Endodermal cell (in vitro differentiated cells): ENCODE measurements around the gene BCKDHB. TPM values are rescaled to one million over a fixed set of nuclear protein-coding genes. Genes with fewer than 3 reads are reported as not detected.

Experiments
- DNase-seq: peaks from one replicate; pipeline ENCODE4 v3.0.0-alpha.2; 2017
- H3K27ac ChIP-seq: 2 replicates; pipeline ENCODE4 v1.5.1; 2013; ENCODE audit warnings: mild to moderate bottlenecking, low read depth, low read length, moderate library complexity
- H3K27me3 ChIP-seq: 2 replicates; pipeline ENCODE4 v1.6.1; 2013; ENCODE audit warnings: mild to moderate bottlenecking, low read length, moderate library complexity; ENCODE audit not compliant: insufficient read depth, control insufficient read depth, poor library complexity, severe bottlenecking
- H3K36me3 ChIP-seq: 2 replicates; pipeline ENCODE4 v1.7.0; 2013; ENCODE audit warnings: mild to moderate bottlenecking, low read length, moderate library complexity; ENCODE audit not compliant: control insufficient read depth, insufficient read depth
- H3K4me1 ChIP-seq: one replicate; pipeline ENCODE4 v1.7.0; 2013; ENCODE audit warnings: low read length; ENCODE audit not compliant: control insufficient read depth, insufficient read depth
- H3K4me3 ChIP-seq: 2 replicates; pipeline ENCODE4 v1.5.1; 2013; ENCODE audit warnings: mild to moderate bottlenecking, low read length, moderate library complexity
- H3K9ac ChIP-seq: 2 replicates; pipeline ENCODE4 v1.6.1; 2013; ENCODE audit warnings: mild to moderate bottlenecking, low read length, moderate library complexity; ENCODE audit not compliant: poor library complexity, severe bottlenecking; ENCODE audit errors: extremely low read depth
- H3K9me3 ChIP-seq: 2 replicates; pipeline ENCODE4 v1.6.1; 2013; ENCODE audit warnings: mild to moderate bottlenecking, low read length, moderate library complexity; ENCODE audit not compliant: control insufficient read depth
- H3K27ac Mint-ChIP-seq: 2 replicates; pipeline ENCODE4 v1.8.0; 2020; ENCODE audit warnings: mixed read lengths
- H3K27me3 Mint-ChIP-seq: 2 replicates; pipeline ENCODE4 v1.8.0; 2021; ENCODE audit warnings: mild to moderate bottlenecking, mixed read lengths; ENCODE audit not compliant: insufficient read depth
- H3K36me3 Mint-ChIP-seq: 2 replicates; pipeline ENCODE4 v1.8.0; 2020; ENCODE audit warnings: low read depth, mixed read lengths
- H3K4me1 Mint-ChIP-seq: 2 replicates; pipeline ENCODE4 v1.8.0; 2020; ENCODE audit warnings: mixed read lengths
- H3K4me3 Mint-ChIP-seq: 2 replicates; pipeline ENCODE4 v1.8.0; 2020; ENCODE audit warnings: mild to moderate bottlenecking, moderate library complexity, mixed read lengths
- H3K9me3 Mint-ChIP-seq: 2 replicates; pipeline ENCODE4 v1.8.0; 2020; ENCODE audit warnings: mild to moderate bottlenecking, mixed read lengths
- WGBS, 2 experiments: methylation state at CpG; one replicate each; pipeline versions ENCODE4 v1.1.5 to v1.1.7; 2013; ENCODE audit warnings: missing lambda C conversion rate in 2 of 2, mixed read lengths in 1 of 2; ENCODE audit not compliant: insufficient coverage in 1 of 2, insufficient read length in 1 of 2; 5-methylcytosine and 5-hydroxymethylcytosine counted together
- total RNA-seq, 2 donors: library from RNA; stranded (reverse); fragmentation: NEBNext Ultra II Directional in 1 of 2; extraction: Animal tissue kit (Norgen Biotek cat#: 25700) in 1 of 2; gene quantifications; 2 replicates in 1 of 2; 3 replicates in 1 of 2; pipeline ENCODE4 v1.2.1, GENCODE V29; 2021
- TF ChIP-seq, protein P1 (sequence below): fragments of 200-600 bp; sonication (generic); conservative IDR thresholded peaks from 2 replicates; pipeline ENCODE4 v1.5.0; 2021; ENCODE audit warnings: antibody characterized with exemption, mild to moderate bottlenecking

Gene BCKDHB
- total RNA-seq, 2 donors from 2014 or later = 35.1 to 36.4 TPM

DNA sequence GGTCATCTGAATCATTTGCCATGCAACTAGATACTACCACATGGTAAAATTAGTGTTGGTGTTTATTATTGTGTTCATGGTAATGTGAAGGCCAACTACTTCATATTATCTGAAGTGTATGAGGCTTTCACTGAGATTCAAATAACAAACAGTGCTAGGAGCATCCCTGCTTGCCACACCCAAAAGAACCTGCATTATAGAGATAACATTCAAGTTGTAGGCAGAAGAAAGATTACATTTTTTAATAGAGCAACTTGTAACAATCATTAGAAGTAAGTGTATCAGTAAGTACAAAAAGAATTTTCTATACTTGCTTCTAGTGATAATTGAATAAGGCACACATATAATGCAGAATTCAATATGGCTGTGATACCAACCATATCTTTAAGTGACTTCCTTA lies 49.8 kb downstream of the BCKDHB start:
- Histone ChIP-seq H3K4me1 (peaks cover 16% of the 10 kb centered on the region), H3K4me3 (no peak overlapping the region), H3K9ac (no peak overlapping the region), H3K36me3 (no peaks in the 10 kb centered on the region), H3K27me3 (no peaks in the 10 kb centered on the region), H3K9me3 (no peaks in the 10 kb centered on the region), H3K27ac (no peak overlapping the region)
- Mint-ChIP-seq H3K36me3 (no peaks in the 10 kb centered on the region), H3K27me3 (no peaks in the 10 kb centered on the region), H3K27ac (no peak overlapping the region), H3K4me3 (no peak overlapping the region), H3K9me3 (no peaks in the 10 kb centered on the region), H3K4me1 (peaks cover 57% of the 10 kb centered on the region)
- TF ChIP-seq, protein P1, sequence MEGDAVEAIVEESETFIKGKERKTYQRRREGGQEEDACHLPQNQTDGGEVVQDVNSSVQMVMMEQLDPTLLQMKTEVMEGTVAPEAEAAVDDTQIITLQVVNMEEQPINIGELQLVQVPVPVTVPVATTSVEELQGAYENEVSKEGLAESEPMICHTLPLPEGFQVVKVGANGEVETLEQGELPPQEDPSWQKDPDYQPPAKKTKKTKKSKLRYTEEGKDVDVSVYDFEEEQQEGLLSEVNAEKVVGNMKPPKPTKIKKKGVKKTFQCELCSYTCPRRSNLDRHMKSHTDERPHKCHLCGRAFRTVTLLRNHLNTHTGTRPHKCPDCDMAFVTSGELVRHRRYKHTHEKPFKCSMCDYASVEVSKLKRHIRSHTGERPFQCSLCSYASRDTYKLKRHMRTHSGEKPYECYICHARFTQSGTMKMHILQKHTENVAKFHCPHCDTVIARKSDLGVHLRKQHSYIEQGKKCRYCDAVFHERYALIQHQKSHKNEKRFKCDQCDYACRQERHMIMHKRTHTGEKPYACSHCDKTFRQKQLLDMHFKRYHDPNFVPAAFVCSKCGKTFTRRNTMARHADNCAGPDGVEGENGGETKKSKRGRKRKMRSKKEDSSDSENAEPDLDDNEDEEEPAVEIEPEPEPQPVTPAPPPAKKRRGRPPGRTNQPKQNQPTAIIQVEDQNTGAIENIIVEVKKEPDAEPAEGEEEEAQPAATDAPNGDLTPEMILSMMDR = no peak
- DNase-seq = no peak

DNA sequence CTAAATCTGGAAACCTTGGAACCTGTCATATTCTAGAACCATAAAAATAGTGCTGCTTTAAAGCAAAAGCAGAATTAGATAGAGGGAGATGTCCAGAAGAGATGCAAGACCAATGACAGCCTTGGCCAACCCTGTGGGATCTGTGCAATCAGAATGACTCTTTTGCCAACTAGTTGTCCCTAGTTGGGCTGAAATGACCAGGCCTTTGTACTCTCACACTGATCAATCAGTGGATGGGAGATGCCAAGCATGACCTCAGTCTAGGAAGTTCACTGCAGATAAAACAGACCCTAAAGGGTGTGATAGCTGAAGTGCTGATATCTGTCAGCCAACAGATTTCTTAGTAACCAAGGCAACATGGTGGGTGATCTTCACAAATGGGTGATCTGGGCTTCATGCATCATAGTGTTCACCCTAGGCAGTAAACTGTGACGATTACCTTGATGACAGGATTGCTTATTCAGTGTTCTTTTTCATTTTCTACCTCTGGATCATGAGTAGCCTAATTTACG lies 52.1 kb downstream of the BCKDHB start:
- DNase-seq = no peak
- no peak overlapping the region for H3K27ac ChIP-seq
- TF ChIP-seq, protein P1 = no peak
- H3K4me3 Mint-ChIP-seq = no peak overlapping the region
- no peaks in the 10 kb centered on the region for H3K36me3 Mint-ChIP-seq
- H3K36me3 ChIP-seq = no peaks in the 10 kb centered on the region
- no peaks in the 10 kb centered on the region for H3K9me3 Mint-ChIP-seq
- H3K4me1 ChIP-seq = peaks cover 17% of the 10 kb centered on the region
- WGBS, 2 experiments = 91 to 100% methylated on average over 1 of the region's 2 CpGs
- peaks cover 42% of the 10 kb centered on the region for H3K4me1 Mint-ChIP-seq
- H3K4me3 ChIP-seq = no peak overlapping the region
- H3K27me3 Mint-ChIP-seq = no peaks in the 10 kb centered on the region
- no peak overlapping the region for H3K9ac ChIP-seq
- H3K27me3 ChIP-seq = no peaks in the 10 kb centered on the region
- no peaks in the 10 kb centered on the region for H3K9me3 ChIP-seq
- H3K27ac Mint-ChIP-seq = no peak overlapping the region

DNA sequence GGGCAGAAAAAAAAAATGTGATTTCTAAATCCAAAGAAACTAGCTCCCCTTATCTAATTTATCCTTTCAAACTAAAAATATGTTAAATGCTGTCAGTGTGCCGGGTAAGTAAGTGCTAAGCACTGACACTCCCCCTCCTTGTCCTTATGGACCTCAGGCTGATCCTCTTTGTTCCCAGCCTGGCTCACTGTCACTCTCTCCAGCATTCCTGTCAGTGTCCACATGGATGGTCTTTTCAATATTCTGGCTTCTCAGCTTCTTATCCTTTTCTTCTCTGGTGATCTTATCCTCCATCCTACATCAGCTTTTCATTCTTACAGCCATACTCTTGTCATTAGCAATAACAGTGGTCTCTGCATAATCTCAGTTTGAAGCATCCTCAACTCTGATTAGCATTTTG lies 55.0 kb downstream of the BCKDHB start:
- no peaks in the 10 kb centered on the region for H3K27me3 Mint-ChIP-seq
- no peaks in the 10 kb centered on the region for H3K36me3 ChIP-seq
- H3K27ac Mint-ChIP-seq = no peak overlapping the region
- no peaks in the 10 kb centered on the region for H3K36me3 Mint-ChIP-seq
- H3K9me3 Mint-ChIP-seq = no peaks in the 10 kb centered on the region
- WGBS, 2 experiments = 28% methylated on average over 1 of the region's 1 CpG; no CpG with 5 or more reads in 1 of the 2 experiments
- H3K4me1 Mint-ChIP-seq = peaks cover 25% of the 10 kb centered on the region
- peaks cover 19% of the 10 kb centered on the region for H3K4me1 ChIP-seq
- no peak overlapping the region for H3K27ac ChIP-seq
- TF ChIP-seq, protein P1 = no peak
- H3K9ac ChIP-seq = no peak overlapping the region
- H3K4me3 Mint-ChIP-seq = no peak overlapping the region
- H3K4me3 ChIP-seq = no peak overlapping the region
- DNase-seq = peak; percentile 62
- no peaks in the 10 kb centered on the region for H3K27me3 ChIP-seq
- H3K9me3 ChIP-seq = no peaks in the 10 kb centered on the region
